GM19467 (cell line): ENCODE data around the gene GTPBP6.
A peak's percentile ranks its signal among the peaks of the same experiment; 100 is the strongest.

Experiments
- ATAC-seq: cut with Tn5 transposase; IDR thresholded peaks from one replicate; pipeline ENCODE4 v1.9.1; 2021; ENCODE audit warnings: mild to moderate bottlenecking, moderate library complexity; ENCODE audit not compliant: unreplicated experiment

The GTPBP6 gene

DNA sequence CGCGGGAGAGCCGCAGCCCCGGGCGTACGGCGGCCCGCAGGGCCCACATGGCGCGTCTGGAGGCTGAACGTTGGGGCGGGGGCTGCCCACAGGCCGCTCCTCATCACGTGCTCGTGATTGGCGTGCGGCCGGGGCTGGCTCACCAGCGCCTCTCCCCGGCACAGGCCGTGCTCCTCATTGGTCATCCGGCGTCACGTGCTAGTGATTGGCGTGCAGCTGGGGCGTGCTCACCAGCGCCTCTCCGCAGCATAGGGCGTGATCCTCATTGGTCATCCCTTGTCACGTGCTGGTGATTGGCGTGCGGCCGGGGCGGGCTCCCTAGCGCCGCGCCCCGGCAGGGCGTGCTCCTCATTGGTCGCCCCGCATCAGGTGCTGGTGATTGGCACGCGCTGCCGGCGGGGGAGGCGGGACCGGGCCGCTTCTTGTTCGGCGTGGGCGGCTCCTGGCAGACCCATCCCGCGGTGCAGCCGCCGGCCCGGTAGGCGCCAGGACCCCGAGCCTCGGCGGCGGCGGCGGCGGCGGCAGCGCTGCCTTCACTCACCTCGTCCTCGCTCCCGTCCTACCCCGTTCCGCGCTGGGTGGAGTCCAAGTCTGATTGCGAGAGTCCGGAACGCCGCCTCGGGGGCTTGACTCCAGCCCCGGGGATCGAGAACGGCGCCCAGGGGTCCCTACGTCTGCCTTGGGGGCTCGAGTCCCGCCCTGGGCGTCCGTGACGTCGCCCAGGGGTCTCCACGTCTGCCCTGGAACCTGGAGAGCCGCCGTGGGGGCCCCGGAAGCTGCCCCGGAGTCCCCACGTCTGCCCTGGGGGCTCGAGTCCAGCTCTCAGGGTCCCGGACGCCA, at the start of gene GTPBP6:
Gene GTPBP6 (minus strand): TSS at position 58 of the 840 bp plus-strand sequence. CDS start 9 bp downstream, at position 49.
- peak; percentile 88 for ATAC-seq

DNA sequence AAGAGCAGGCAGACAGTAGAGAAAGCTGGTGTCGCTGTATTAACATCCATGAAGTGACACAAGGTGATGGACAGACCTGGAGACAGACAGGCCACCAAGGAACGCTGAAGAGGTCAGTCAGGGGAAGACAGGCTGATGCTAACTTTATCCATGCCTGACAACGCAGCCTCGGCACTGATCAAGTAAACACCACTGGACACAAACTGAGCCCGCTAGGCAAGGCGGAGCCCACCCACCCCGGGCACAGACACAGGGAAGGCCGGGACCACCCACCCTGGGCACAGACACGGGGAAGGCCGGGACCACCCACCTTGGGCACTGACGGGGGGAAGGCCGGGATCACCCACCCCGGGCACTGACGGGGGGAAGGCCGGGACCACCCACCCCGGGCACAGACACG, 49.3 kb upstream of the GTPBP6 start:
- ATAC-seq: no peak

DNA sequence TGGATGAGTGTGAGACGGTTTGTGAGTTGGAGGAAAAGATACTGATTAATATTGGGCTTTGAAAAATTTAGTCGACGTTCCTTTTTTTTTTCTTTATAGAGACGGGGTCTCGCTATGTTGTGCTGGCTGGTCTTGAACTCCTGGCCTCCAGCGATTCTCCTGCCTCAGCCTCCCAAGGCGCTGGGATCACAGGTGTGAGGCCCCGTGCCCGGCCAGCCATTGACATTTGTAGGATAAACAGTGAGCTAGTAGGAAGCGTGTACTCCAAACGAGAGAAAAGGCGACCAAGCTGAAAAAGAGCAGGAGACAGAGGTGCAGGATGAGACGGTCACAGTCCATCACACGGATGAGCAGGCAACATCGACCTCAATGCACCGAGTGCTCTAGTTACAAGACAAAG, 48.8 kb upstream of the GTPBP6 start:
- no peak for ATAC-seq

DNA sequence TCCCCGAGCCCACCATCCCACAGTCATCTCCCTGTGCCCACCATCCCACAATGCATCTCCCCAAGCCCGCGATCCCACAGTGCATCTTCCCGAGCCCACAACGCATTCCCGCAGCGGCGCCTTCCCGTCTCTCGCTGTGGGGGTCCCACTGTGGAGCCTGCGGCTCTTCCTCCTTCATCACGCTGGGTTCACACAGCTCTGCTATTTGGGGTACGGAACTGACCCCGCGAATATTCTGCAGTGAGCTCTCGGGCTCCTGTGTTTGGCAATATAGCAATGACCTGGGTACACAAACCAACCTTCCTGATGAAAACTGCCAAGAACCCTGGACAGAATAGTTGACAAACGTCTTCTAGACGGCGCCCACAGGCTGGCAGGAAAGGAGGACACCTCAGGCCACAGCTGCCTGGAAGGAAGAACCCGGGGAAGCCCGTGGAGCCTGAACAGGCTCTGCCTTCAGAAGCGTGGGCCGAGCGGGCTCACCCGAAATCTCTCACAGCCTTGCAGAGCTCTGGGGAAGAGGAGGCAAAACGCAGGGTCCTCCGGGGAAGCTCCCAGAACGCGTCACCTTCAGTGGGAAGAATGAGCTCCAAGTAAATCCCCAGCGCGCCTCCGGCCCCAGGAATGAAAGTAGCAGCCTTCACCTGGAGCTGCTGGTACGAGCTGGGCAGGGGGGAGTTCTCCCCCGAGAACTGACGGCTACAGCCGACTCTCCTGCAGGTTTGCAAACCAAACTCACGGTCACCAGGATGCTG, 45.2 kb upstream of the GTPBP6 start:
- no peak for ATAC-seq

DNA sequence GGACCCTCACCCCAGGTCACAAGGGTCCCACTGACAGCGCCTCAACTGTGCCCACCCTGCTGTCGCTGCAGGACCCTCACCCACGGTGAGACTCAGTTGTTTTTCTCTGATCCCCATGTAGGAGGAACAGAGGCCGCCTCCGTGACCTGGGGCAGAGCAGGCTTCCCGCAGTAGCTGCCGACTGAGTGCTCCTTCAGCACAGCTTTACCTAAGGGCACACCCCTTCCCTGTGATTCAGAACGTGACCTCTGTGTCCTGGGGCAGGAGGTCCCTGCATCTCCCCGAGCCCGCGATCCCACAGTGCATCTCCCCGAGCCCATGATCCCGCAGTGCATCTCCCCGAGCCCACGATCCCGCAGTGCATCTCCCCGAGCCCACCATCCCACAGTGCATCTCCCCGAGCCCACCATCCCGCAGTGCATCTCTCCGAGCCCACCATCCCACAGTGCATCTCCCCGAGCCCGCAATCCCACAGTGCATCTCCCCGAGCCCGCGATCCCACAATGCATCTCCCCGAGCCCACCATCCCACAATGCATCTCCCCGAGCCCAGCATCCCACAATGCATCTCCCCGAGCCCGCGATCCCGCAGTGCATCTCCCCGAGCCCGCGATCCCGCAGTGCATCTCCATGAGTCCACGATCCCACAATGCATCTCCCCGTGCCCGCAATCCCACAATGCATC, 44.5 kb upstream of the GTPBP6 start:
- ATAC-seq: no peak

DNA sequence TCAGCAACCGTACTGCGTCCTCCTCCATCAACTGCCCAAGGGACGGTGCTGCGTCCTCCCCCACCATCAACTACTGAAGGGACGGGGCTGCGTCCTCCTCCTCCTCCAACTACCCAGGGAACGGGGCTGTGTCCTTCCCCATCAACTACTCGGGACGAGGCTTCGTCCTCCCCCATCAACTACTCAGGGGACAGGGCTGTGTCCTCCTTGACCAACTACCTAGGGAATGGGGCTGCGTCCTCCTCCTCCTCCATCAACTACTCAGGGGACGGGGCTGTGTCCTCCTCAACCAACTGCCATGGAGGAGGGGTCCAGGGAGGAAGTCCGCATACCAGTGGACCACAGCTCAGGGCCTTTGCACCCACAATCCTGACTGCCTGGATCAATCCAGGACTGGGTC, 43.8 kb upstream of the GTPBP6 start:
- ATAC-seq: no peak

- no peak for ATAC-seq
Observed at GRCh38 chrX:361231-362145, 42.9 kb upstream of the GTPBP6 start.

GRCh38 chrX:360496-361150, 42.0 kb upstream of the GTPBP6 start:
- no peak for ATAC-seq

DNA sequence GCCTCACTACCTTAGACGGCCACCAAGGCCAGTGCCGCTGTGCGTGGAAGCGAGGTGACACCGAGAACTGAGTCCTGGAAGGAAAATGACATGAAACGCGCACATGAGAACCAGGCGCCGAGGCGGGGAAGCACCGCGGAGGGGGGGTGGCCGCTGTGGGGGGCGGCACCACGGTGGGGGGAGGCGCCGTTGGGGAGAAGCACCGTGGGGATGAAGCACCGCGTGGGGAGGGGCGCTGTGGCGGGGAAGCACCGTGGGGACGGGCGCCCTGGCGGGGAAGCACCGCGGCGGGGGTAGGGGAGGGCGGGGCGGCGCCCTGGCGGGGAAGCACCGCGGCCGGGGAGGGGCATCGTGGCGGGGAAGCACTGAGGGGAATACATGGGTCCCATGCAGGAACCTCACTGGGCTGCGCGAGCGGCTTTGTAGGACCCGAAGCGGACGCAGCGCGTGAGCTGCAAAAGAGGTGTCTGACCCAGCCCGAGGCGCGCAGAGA, 40.1 kb upstream of the GTPBP6 start:
- no peak for ATAC-seq

DNA sequence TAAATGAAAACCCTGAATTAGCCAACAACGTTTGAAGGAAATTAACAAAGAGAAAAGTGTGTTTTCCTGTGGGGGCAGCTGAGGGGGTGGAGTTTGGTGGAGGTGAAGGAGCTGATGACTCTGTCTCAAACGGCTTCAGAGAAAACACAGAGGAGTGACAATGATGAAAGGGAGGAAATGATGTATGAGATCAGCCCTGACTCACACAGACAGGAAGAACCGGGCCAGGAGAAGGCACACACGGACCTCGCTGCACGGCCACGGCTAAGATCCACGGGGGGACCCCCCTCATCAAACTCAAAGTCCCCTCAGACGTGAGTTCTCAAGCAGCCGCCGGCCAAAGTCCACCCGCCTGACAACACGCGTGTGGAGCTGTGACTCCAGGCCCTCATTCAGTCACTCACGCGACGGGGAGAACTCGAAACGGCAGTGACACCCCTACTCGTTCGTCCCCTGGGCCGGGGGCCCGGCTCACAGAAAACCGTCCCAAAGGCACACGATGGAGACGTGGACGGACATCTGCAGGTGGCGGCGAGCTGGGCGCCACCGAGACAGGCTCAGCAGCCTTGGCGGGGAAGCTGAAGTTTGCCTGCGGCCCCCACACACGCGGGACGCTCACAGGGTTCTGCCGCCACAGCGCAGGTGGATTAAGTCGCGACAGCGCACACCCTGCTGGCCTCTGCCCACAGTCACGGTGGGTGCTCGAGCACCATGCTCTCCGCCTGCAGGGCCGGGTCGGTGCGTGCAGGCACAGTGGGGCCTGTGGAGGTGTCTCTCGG, 39.3 kb upstream of the GTPBP6 start:
- ATAC-seq: no peak

GRCh38 chrX:357035-357692, 38.6 kb upstream of the GTPBP6 start:
- no peak for ATAC-seq

- ATAC-seq: no peak
Observed at GRCh38 chrX:356385-357034, 37.9 kb upstream of the GTPBP6 start.

DNA sequence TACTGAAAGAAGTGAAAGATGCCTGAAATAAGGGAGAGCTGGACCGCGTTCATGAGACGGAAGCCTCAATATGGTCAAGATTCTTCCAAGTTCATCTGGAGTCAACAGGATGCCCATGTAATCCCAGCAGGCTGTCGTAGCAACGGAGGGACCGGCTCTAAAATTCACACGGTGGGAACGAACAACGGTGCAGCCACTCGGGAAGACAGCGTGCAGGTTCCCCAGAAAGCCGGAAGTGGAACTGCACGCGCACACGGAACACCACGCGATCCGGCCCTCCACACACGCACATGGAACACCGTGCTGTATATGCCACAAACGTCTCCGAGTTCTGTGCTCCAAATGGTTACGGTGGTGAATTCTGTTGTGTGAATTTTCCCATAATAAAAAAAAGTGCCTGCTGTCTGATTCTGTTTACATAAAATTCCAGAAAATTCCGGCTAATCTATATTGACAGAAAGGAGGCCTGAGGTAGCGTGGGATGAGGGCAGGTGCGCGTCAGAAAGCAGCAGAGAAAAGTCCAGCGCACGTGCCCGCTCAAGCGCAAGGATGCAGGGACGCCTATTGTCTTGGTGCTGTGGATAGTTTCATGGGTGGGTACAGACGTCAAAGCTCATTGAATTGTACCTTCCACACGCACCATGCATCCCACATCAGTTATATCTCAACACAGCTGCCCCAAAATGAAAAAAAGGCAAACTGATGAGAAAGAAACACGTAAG, 36.9 kb upstream of the GTPBP6 start:
- ATAC-seq: no peak

DNA sequence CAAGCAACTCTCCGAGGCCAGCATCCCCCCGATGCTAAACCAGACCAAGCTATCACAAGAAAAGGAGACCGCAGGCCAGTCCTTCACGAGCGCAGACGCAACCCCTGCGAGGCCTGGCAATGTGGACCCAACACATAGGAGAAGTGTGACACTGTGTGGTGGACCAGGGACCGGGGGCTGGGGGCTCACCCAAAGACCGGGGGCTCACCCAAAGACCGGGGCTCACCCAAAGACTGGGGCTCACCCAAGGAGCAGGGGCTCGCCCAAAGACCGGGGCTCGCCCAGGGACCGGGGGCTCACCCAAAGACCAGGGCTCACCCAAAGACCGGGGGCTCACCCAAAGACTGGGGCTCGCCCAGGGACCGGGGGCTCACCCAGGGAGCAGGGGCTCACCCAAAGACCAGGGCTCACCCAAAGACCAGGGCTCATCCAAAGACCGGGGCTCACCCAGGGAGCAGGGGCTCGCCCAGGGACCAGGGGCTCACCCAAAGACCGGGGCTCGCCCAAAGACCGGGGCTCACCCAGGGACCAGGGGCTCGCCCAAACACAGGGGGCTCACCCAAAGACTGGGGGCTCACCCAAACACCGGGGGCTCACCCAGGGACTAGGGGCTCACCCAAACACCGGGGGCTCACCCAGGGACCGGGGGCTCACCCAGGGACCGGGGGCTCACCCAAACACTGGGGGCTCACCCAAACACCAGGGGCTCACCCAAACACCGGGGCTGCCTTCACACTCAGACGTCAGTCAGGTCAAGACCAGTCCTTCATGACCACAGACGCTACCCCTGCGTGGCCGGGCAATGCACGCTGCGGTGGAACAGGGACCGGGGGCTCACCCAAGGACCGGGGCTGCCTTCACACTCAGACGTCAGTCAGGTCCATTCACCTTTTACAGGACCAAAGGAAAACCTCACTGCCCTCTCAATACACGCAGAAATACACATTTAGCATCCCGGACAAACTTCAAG, 35.3 kb upstream of the GTPBP6 start:
- ATAC-seq: no peak

DNA sequence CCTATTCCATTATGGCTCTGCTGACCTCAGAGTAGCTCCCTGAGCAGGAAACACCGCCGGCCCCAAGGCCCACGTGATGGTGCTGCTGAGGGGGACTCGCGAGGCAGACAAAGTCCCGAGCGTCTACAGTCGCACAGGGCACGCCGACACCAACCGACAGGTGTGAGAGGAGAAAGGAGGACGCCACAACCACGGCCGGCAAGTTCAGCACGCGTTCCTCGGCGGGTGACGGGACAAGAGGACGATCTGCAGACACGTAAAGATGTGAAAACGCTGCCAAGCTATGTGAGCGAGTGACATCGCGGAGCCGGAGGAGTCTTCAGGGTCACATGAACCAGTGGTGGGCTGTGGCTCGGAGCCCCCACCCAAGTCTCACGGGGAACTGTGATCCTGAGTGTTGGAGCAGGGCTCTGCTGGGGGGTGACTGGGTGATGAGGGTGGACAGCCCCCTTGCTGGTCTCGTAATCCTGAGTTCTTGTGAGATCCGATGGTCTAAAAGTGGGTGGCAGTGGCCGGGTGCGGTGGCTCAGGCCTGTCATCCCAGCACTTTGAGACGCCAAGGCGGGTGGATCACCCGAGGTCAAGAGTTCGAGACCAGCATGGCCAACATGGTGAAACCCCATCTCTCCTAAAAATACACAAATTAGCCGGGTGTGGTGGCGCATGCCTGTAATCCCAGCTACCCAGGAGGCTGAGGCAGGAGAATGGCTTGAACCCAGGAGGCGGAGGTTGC, 34.2 kb upstream of the GTPBP6 start:
- no peak for ATAC-seq

GRCh38 chrX:352181-352580, 33.6 kb upstream of the GTPBP6 start:
- ATAC-seq: no peak
